ENCODE results near the gene ACER3.

- peak in 1 of 2 donors; percentile 13 for TF ChIP-seq POLR2A (IDR thresholded peaks at IDR 0.05)
- TF ChIP-seq CTCF (IDR thresholded peaks at IDR 0.05): no peak
Measured at GRCh38 chr11:77073328-77074001, 212.7 kb downstream of the ACER3 start.

Data from thyroid gland (tissue), 4 donors.